H1 (cell line): ENCODE results near the gene NAGLU. TPM values are rescaled to one million over a fixed set of nuclear protein-coding genes. Genes with fewer than 3 reads are reported as not detected.

Experiments used
- CTCF ChIA-PET: fragments of 300-600 bp; sonication (Branson Sonifier 250); formaldehyde crosslinking; loops from one replicate; lab custom pipeline; 2021; ENCODE audit not compliant: partially characterized antibody; lab: Charles Lee
- POLR2A ChIA-PET: fragments of 300-600 bp; sonication (Branson Sonifier 250); formaldehyde crosslinking; loops from one replicate; lab custom pipeline; 2021; ENCODE audit warnings: inconsistent platforms; ENCODE audit not compliant: partially characterized antibody; lab: Charles Lee
- DNase-seq, 2 experiments: peaks; one replicate each; pipeline versions ENCODE4 v3.0.0 to v3.0.0-alpha.2; 2010 to 2022; ENCODE audit warnings: low spot score in 2 of 2, low read depth in 1 of 2, mixed read lengths in 1 of 2
- FAIRE-seq: peaks from 2 replicates; lab custom pipeline; 2011; peaks lifted over from hg19 to GRCh38; lab: Jason Lieb, UNC
- H2AFZ ChIP-seq: 2 replicates; pipeline ENCODE4 v1.8.1; 2012; ENCODE audit warnings: low read length, inconsistent platforms
- H2AK5ac ChIP-seq: 2 replicates; pipeline ENCODE4 v1.6.1; 2013; ENCODE audit warnings: low read depth, low read length
- H2BK120ac ChIP-seq: replicated peaks from 2 replicates; pipeline ENCODE3; 2013; ENCODE audit warnings: low read depth, low read length, inconsistent platforms
- H2BK12ac ChIP-seq: 2 replicates; pipeline ENCODE4 v1.6.1; 2013; ENCODE audit warnings: low read depth, low read length
- H2BK15ac ChIP-seq: 2 replicates; pipeline ENCODE4 v1.6.1; 2013; ENCODE audit warnings: low read length
- H2BK20ac ChIP-seq: 2 replicates; pipeline ENCODE4 v1.6.1; 2013; ENCODE audit warnings: low read length
- H2BK5ac ChIP-seq: 2 replicates; pipeline ENCODE4 v1.6.1; 2013; ENCODE audit warnings: low read depth, low read length
- H3K14ac ChIP-seq: 2 replicates; pipeline ENCODE4 v1.6.1; 2013; ENCODE audit warnings: inconsistent platforms; ENCODE audit not compliant: insufficient read length
- H3K18ac ChIP-seq: 2 replicates; pipeline ENCODE4 v1.6.1; 2013; ENCODE audit warnings: low read length; ENCODE audit errors: extremely low read depth
- H3K23ac ChIP-seq: 2 replicates; pipeline ENCODE4 v1.6.1; 2013; ENCODE audit warnings: inconsistent platforms; ENCODE audit not compliant: insufficient read length
- H3K23me2 ChIP-seq: 2 replicates; pipeline ENCODE4 v1.6.1; 2013; ENCODE audit warnings: low read depth, low read length
- H3K27ac ChIP-seq: 2 replicates; pipeline ENCODE4 v1.6.1; 2011; ENCODE audit warnings: low read depth, low read length, inconsistent platforms
- H3K27me3 ChIP-seq, 4 experiments: replicated peaks in 1 of 4; 1 replicate in 1 of 4; 2 replicates in 3 of 4; pipeline versions ENCODE4 v1.6.1 to v1.8.1; 2011 to 2013; ENCODE audit warnings: low read length in 3 of 4, mild to moderate bottlenecking in 3 of 4, inconsistent platforms in 2 of 4, mixed read lengths in 2 of 4, moderate library complexity in 1 of 4; ENCODE audit not compliant: control insufficient read depth in 3 of 4, insufficient read depth in 3 of 4; ENCODE audit errors: extremely low read depth in 1 of 4
- H3K36me3 ChIP-seq, 4 experiments: 2 replicates each; pipeline versions ENCODE4 v1.6.1 to v1.8.1; 2011 to 2013; ENCODE audit warnings: mild to moderate bottlenecking in 4 of 4, low read length in 3 of 4, moderate library complexity in 2 of 4, control low read depth in 1 of 4, inconsistent platforms in 1 of 4; ENCODE audit not compliant: insufficient read depth in 4 of 4, control insufficient read depth in 2 of 4
- H3K4ac ChIP-seq: replicated peaks from 2 replicates; pipeline ENCODE3; 2013; ENCODE audit warnings: low read length, low read depth, mixed read lengths, inconsistent platforms; ENCODE audit not compliant: insufficient read length
- H3K4me1 ChIP-seq, 4 experiments: replicated peaks in 1 of 4; 1 replicate in 1 of 4; 2 replicates in 3 of 4; pipeline versions ENCODE4 v1.6.1 to v1.8.1; 2011 to 2013; ENCODE audit warnings: low read length in 3 of 4, inconsistent platforms in 2 of 4, mixed read lengths in 1 of 4; ENCODE audit not compliant: insufficient read depth in 4 of 4, control insufficient read depth in 3 of 4
- H3K4me2 ChIP-seq, 2 experiments: 2 replicates each; pipeline versions ENCODE4 v1.6.1 to v1.8.1; 2011 to 2013; ENCODE audit warnings: low read depth in 2 of 2, low read length in 2 of 2, control low read depth in 1 of 2, inconsistent platforms in 1 of 2, mild to moderate bottlenecking in 1 of 2; ENCODE audit not compliant: insufficient read depth in 1 of 2
- H3K4me3 ChIP-seq, 4 experiments: fragments of 200-600, 300-600 bp in 1 of 4; sonication (generic), shearing (Covaris generic), sonication (Bioruptor Twin) in 1 of 4; 2 replicates each; pipeline versions ENCODE4 v1.5.1 to v1.8.1; 2011 to 2016; ENCODE audit warnings: low read length in 4 of 4, low read depth in 3 of 4, control low read depth in 2 of 4, inconsistent platforms in 2 of 4, mild to moderate bottlenecking in 2 of 4, mixed read lengths in 1 of 4, moderate library complexity in 1 of 4; ENCODE audit not compliant: insufficient read depth in 2 of 4; ENCODE audit errors: extremely low read depth in 1 of 4
- H3K56ac ChIP-seq: replicated peaks from 2 replicates; pipeline ENCODE3; 2013; ENCODE audit warnings: low read depth, mild to moderate bottlenecking, mixed read lengths, low read length, inconsistent platforms; ENCODE audit not compliant: insufficient read length
- H3K79me1 ChIP-seq: 2 replicates; pipeline ENCODE4 v1.6.1; 2013; ENCODE audit warnings: low read depth, low read length, control low read depth
- H3K79me2 ChIP-seq, 2 experiments: 2 replicates each; pipeline versions ENCODE4 v1.6.1 to v1.8.1; 2012 to 2013; ENCODE audit warnings: low read length in 2 of 2, mild to moderate bottlenecking in 2 of 2, inconsistent platforms in 1 of 2; ENCODE audit not compliant: insufficient read depth in 2 of 2, control insufficient read depth in 1 of 2
- H3K9ac ChIP-seq, 4 experiments: replicated peaks in 1 of 4; 1 replicate in 1 of 4; 2 replicates in 3 of 4; pipeline versions ENCODE4 v1.6.1 to v1.8.1; 2011 to 2013; ENCODE audit warnings: low read depth in 3 of 4, low read length in 3 of 4, control low read depth in 2 of 4, mild to moderate bottlenecking in 2 of 4, moderate library complexity in 2 of 4, inconsistent platforms in 1 of 4; ENCODE audit errors: extremely low read depth in 1 of 4
- H3K9me3 ChIP-seq, 2 experiments: 2 replicates each; pipeline versions ENCODE4 v1.6.1 to v1.8.1; 2012 to 2013; ENCODE audit warnings: mild to moderate bottlenecking in 2 of 2, moderate library complexity in 2 of 2, control low read depth in 1 of 2, inconsistent platforms in 1 of 2, low read depth in 1 of 2, low read length in 1 of 2, mixed read lengths in 1 of 2; ENCODE audit not compliant: insufficient read depth in 2 of 2
- H4K20me1 ChIP-seq, 2 experiments: replicated peaks in 1 of 2; 2 replicates each; pipeline versions ENCODE3 to v1.8.1; 2011 to 2013; ENCODE audit warnings: inconsistent platforms in 2 of 2, low read length in 2 of 2, mild to moderate bottlenecking in 1 of 2; ENCODE audit not compliant: insufficient read depth in 2 of 2, control insufficient read depth in 1 of 2
- H4K5ac ChIP-seq: 2 replicates; pipeline ENCODE4 v1.6.1; 2013; ENCODE audit warnings: low read length, low read depth, mixed read lengths, inconsistent platforms; ENCODE audit not compliant: insufficient read length
- H4K8ac ChIP-seq: 2 replicates; pipeline ENCODE4 v1.8.0; 2013; ENCODE audit warnings: mild to moderate bottlenecking, moderate library complexity, low read length, inconsistent platforms; ENCODE audit not compliant: insufficient read depth; ENCODE audit errors: extremely low read depth
- H4K91ac ChIP-seq: replicated peaks from 2 replicates; pipeline ENCODE3; 2013; ENCODE audit warnings: low read length, mixed read lengths, inconsistent platforms; ENCODE audit not compliant: insufficient read length
- NANOG ChIP-seq: IDR thresholded peaks from 2 replicates; pipeline ENCODE4 v1.6.1; 2011; ENCODE audit warnings: low read length, low read depth, mild to moderate bottlenecking, inconsistent platforms; ENCODE audit not compliant: insufficient read depth, poor library complexity, severe bottlenecking
- SIX5 ChIP-seq: IDR thresholded peaks from 2 replicates; pipeline ENCODE4 v1.6.1; 2011; ENCODE audit warnings: mild to moderate bottlenecking, low read depth, low read length
- SP1 ChIP-seq: IDR thresholded peaks from 2 replicates; pipeline ENCODE4 v1.6.1; 2011; ENCODE audit warnings: low read depth, low read length
- SRF ChIP-seq: IDR thresholded peaks from 2 replicates; pipeline ENCODE4 v1.6.1; 2011; ENCODE audit warnings: mild to moderate bottlenecking, low read depth, low read length, moderate library complexity
- WGBS, 2 experiments: shearing (Covaris generic) in 1 of 2; methylation state at CpG; one replicate each; pipeline versions ENCODE4 v1.1.6 to v1.1.7; 2013 to 2015; ENCODE audit warnings: low lambda C conversion rate in 2 of 2, mixed read lengths in 2 of 2, inconsistent platforms in 1 of 2, low coverage in 1 of 2, missing lambda C conversion rate in 1 of 2; ENCODE audit not compliant: insufficient replicate concordance in 2 of 2, insufficient coverage in 1 of 2, insufficient read length in 1 of 2; ENCODE audit errors: extremely low coverage in 1 of 2, missing lambda C conversion rate in 1 of 2; 5-methylcytosine and 5-hydroxymethylcytosine counted together
- polyA plus RNA-seq, 7 experiments: library from polyadenylated mRNA; depleted of rRNA in 3 of 7; stranded (reverse) in 5 of 7; unstranded in 2 of 7; fragments of >200 nt in 5 of 7; fragments of 200-250 nt in 2 of 7; gene quantifications; 1 replicate in 5 of 7; 2 replicates in 1 of 7; 4 replicates in 1 of 7; pipeline versions ENCODE4 v1.2.1 to v1.2.3, GENCODE V29; 2011 to 2013; ENCODE audit warnings: missing spikeins in 2 of 7, mixed read lengths in 2 of 7
- total RNA-seq: library from RNA; stranded (reverse); fragmentation: NEBNext Ultra II Directional; extraction: Animal tissue kit (Norgen Biotek cat#: 25700); gene quantifications from 2 replicates; pipeline ENCODE4 v1.2.1, GENCODE V29; 2021

The NAGLU gene
- total and polyA plus RNA-seq, 2 of the 8 experiments (the other 6 are each of a cell fraction or from before 2014, with no cell fraction given) = 21.3 to 21.6 TPM

DNA sequence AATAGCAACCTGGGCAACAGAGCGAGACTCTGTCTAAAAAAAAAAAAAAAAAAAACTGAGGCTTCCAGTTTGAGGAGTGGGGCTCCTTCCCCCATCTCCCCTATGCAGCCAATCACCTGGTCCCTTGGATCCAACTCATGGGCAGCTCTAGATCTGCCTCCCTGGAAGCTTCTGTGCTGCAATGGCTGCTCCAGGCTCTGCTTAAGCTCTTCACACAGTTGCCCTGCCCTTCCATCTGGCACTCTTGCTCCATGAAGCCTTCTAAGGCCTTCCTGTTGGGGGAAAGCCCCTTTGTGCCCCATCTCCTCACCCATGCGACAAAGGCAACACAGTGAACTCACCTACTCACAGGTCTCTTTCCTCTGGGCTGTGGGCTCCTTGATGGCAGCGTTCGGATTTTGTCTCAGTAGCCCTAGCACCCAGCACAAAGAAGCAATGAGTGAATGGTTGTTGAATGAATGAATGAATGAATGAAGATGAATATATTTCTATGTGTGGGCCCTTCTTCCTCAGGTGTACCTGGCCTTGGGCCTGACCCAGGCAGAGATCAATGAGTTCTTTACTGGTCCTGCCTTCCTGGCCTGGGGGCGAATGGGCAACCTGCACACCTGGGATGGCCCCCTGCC lies 1.9 kb downstream of the NAGLU start:
- POLR2A ChIA-PET = interaction anchor here (0.6 to 4.3 kb wide), 6 partner anchors 9 to 156 kb away, joined by 3 to 43 read pairs (median 6); partner anchors contain the start of gene CAVIN1
- no peak overlapping the region for H2BK120ac ChIP-seq
- no peak overlapping the region for H2BK15ac ChIP-seq
- no peak overlapping the region for H2BK20ac ChIP-seq
- peaks cover 9% of the 10 kb centered on the region for H3K23me2 ChIP-seq
- no peak overlapping the region for H4K5ac ChIP-seq
- no peak overlapping the region for H2BK12ac ChIP-seq
- H2AFZ ChIP-seq = no peak overlapping the region
- H3K14ac ChIP-seq = no peak overlapping the region
- no peak for TF ChIP-seq SIX5
- TF ChIP-seq SP1 = no peak
- TF ChIP-seq SRF = no peak
- no peak for TF ChIP-seq NANOG
- TF ChIP-seq, all 59 proteins: peak for 0
- Histone ChIP-seq H3K9ac (no peak overlapping the region), H4K20me1 (peaks cover 1 to 2% of the 10 kb centered on the region in 2 experiments), H3K9me3 (no peaks in the 10 kb centered on the region), H3K18ac (no peak overlapping the region), H3K79me2 (no peaks in the 10 kb centered on the region), H3K4me2 (no peak overlapping the region; a peak in 1 of 4 replicates), H3K4me3 (no peak overlapping the region), H3K36me3 (peaks cover 0 to 9% (median 5%) of the 10 kb centered on the region in 4 experiments; a peak in 4 of 8 replicates), H4K91ac (no peak overlapping the region), H3K27ac (no peak overlapping the region), H3K56ac (no peak overlapping the region), H3K23ac (no peak overlapping the region), H3K4ac (no peak overlapping the region), H2AK5ac (no peak overlapping the region), H2BK5ac (no peak overlapping the region), H3K4me1 (peaks cover 0 to 15% (median 13%) of the 10 kb centered on the region in 4 experiments; a peak in 6 of 7 replicates), H3K79me1 (no peaks in the 10 kb centered on the region; the same call in 1 of the 2 replicates), H4K8ac (no peak overlapping the region), H3K27me3 (no peaks in the 10 kb centered on the region; a peak in 1 of 7 replicates)
- WGBS, 2 experiments = 87% methylated on average over 3 of the region's 5 CpGs; no CpG with 5 or more reads in 1 of the 2 experiments
- CTCF ChIA-PET = interaction anchor here (5.1 kb wide), 1 partner anchor 10 kb away, joined by 28 read pairs; no protein-coding TSS in a partner anchor
- DNase-seq = no peak
- no peak for FAIRE-seq
